Measurements from ENCODE around the gene MIGA1.
"Not testable (repeated sequence)": the region's sequence is repeated elsewhere in the genome, so short reads cannot be mapped to it uniquely, and the experiment has no call there.

Gene MIGA1

GRCh38 chr1:77796695-77797405, 17.4 kb downstream of the MIGA1 start:
- in situ Hi-C loops (cut with MboI; ENCODE audit: low sequenced_read_pairs): no loop called here

- in situ Hi-C loops (cut with MboI; ENCODE audit: low sequenced_read_pairs): no loop called here
Observed at GRCh38 chr1:77797991-77798390, 18.5 kb downstream of the MIGA1 start.

GRCh38 chr1:77802026-77802425, 22.6 kb downstream of the MIGA1 start:
- in situ Hi-C loops (cut with MboI; ENCODE audit: low sequenced_read_pairs): no loop called here

- in situ Hi-C loops (cut with MboI; ENCODE audit: low sequenced_read_pairs): no loop called here
Observed at GRCh38 chr1:77803371-77803770, 23.9 kb downstream of the MIGA1 start.

- in situ Hi-C loops (cut with MboI; ENCODE audit: low sequenced_read_pairs): not testable (repeated sequence)
Observed at GRCh38 chr1:77809787-77810462, 30.5 kb downstream of the MIGA1 start.

DNA sequence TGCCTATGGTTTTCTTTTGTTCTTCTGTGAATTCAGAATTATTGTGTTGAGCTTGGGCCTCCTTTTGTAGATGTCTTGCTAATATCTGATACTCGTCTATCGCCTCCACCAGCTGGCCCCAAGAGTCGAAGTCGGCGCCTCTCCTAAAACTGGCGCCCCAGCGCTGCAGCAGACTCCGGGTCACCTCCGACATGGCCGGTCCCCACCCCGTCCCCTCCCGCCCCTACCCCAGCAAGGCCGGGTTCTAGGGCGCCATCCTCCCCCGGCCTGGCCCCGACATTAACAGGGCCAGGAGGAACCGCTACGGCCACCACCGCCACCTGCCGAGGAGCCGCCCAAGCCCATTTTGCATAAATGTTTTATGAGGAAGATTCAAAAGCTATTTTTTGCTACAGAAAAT, 32.1 kb downstream of the MIGA1 start:
- in situ Hi-C loops (cut with MboI; ENCODE audit: low sequenced_read_pairs): not testable (repeated sequence)

DNA sequence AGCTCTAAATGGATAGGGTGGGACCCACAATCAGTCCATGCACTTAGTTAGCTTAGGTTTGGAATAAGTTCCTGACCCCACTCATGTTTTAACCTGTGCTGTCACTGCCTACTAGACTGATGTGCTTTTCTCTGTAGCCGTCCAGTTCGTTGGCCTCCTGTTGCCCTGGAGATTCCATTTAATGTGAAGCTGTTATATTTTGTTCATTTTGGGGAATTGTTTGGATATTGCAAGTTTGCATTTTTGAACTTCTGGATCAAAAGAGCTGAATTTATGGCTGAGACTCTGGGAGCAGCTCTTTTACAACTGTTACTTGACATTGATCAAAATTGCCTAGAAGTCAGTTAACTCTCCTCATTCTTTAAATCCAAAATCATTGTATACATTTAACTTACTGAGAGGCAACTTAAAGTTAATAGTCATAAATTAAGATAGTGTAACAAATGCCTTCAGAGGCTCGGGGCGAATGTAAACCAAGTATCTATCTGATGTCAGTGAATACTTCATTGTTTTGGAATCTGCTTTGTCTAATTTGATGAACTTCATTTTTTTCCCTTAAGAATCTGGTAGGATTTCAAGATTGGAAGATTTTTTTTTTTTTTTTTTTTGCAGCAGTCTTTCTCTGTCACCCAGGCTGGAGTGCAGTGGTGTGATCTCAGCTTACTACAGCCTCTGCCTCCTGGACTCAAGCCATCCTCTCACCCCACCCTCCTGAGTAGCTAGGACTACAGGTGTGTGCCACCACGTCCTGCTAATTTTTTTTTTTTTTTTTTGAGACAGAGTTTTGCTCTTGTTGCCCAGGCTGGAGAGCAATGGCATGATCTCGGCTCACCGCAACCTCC, 38.1 kb downstream of the MIGA1 start:
- in situ Hi-C loops (cut with MboI; ENCODE audit: low sequenced_read_pairs): no loop called here

DNA sequence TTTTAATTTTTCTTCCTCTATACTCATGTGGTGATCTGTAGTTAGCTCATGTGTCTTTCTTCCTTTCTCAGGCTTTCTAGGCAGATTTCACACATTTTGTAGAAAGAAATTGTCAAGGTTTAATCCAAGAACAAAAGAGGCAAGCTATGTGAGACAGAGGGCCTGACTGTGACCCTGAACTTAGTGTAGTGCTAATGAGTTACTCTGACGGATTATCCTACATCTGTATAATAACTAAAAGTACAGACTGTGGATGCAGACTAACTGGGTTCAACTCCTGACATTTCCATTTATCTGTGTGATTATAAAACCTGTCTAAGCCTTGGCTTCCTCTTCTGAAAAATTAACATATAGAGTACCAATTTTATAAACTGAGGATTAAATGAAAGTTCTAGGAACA, 40.7 kb downstream of the MIGA1 start:
- in situ Hi-C loops (cut with MboI; ENCODE audit: low sequenced_read_pairs): no loop called here

DNA sequence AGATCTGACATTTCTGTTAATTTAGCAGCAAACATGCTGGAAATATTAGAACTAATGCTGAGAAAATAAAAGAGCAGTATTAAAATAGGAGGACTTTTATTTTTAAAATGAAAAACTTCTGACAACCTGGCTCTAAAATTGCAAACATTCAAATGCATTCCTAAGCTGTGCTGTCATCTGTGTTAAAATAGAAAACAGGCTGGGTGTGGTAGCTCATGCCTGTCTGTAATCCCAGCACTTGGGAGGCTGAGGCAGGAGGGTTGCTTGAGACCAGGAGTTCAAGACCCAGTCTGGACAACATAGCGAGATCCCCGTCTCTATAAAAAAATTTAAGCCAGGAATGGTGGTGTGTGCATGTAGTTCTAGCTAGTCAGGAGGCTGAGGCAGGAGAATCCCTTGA, 44.6 kb downstream of the MIGA1 start:
- in situ Hi-C loops (cut with MboI; ENCODE audit: low sequenced_read_pairs): no loop called here

- in situ Hi-C loops (cut with MboI; ENCODE audit: low sequenced_read_pairs): no loop called here
Observed at GRCh38 chr1:77824694-77825093, 45.2 kb downstream of the MIGA1 start.

DNA sequence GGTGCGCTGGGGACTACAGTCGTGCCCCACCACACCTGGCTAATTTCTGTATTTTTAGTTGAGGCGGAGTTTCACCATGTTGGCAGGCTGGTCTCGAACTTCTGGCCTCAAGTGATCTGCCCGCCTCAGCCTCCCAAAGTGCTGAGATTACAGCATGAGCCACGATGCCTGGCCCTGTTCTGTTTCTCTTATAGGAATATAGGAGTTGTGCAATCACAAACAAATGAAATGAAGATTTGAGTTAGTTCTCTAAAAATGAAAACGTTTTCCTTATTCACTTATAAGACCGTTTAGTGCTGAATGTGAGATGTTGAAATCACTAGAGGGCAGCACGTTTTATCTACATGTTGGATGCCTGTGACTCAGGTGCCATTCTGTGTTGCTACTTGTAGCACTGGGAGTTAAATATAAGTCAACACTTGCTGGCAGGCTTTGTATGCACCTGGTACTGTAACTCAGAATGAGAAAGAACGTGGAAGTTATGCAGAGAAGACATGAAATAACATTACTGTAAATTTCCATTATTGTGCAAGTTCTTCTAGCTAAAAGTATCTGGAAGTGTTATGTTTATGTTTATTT, 45.8 kb downstream of the MIGA1 start:
- in situ Hi-C loops (cut with MboI; ENCODE audit: low sequenced_read_pairs): no loop called here

DNA sequence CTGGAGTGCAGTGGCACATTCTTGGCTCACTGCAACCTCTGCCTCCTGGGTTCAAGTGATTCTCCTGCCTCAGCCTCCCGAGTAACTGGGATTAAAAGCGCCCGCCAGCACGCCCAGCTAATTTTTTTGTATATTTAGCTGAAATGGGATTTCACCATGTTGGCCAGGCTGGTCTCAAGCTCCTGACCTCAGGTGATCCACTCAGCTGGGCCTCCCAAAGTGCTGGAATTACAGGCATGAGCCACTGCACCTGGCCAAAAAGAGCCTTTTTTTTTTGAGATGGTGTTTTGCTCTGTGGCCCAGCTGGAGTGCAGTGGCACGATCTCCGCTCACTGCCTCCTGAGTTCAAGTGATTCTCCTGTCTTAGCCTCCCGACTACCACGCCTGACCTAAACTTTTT, 47.4 kb downstream of the MIGA1 start:
- in situ Hi-C loops (cut with MboI; ENCODE audit: low sequenced_read_pairs): not testable (repeated sequence)

DNA sequence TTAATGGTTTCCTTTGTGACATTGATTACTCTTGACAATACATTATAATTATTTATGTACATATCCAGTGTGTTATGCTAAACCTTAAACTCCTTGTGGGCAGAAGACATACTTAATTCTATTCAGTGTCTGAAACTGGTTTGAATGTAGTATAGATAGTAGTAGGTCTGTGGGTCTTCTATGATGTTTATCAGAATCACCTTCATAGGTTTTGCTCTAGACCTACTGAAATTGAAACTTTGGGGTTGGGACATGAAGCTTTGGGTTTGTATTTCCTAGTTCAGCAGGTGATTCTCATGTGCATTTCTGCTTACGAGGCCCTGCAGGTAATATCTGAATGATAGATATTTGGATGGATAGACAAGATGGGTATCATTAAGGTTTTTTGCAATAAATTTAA, 48.6 kb downstream of the MIGA1 start:
- in situ Hi-C loops (cut with MboI; ENCODE audit: low sequenced_read_pairs): no loop called here

GRCh38 chr1:77829851-77830250, 50.4 kb downstream of the MIGA1 start:
- in situ Hi-C loops (cut with MboI; ENCODE audit: low sequenced_read_pairs): no loop called here

GRCh38 chr1:77830946-77831345, 51.5 kb downstream of the MIGA1 start:
- in situ Hi-C loops (cut with MboI; ENCODE audit: low sequenced_read_pairs): no loop called here

DNA sequence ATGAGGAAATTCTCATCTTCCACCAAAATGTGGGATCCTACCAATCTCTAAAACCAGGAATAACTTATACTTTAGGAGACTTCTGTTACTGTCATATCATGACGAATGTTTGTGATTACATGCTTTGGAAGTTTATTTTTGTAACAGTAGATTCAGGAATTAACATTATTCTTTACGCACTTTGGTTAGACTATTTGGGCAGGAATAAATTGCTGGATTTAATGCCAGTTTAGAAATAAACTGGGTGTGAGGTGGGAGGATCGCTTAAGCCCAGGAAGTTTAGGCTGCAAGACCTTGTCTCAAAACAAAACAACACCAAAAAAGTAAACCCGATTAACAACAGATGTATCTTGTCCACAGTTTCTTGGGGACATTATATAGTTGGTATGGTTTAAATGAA, 52.1 kb downstream of the MIGA1 start:
- in situ Hi-C loops (cut with MboI; ENCODE audit: low sequenced_read_pairs): no loop called here

GRCh38 chr1:77831976-77832711, 52.7 kb downstream of the MIGA1 start:
- in situ Hi-C loops (cut with MboI; ENCODE audit: low sequenced_read_pairs): no loop called here

- in situ Hi-C loops (cut with MboI; ENCODE audit: low sequenced_read_pairs): no loop called here
Observed at GRCh38 chr1:77832901-77833300, 53.5 kb downstream of the MIGA1 start.

GRCh38 chr1:77833521-77834100, 54.2 kb downstream of the MIGA1 start:
- in situ Hi-C loops (cut with MboI; ENCODE audit: low sequenced_read_pairs): no loop called here

GRCh38 chr1:77834771-77835334, 55.4 kb downstream of the MIGA1 start:
- in situ Hi-C loops (cut with MboI; ENCODE audit: low sequenced_read_pairs): no loop called here
